ENCODE measurements around the gene MAN2C1.
"Not testable (repeated sequence)": the region's sequence is repeated elsewhere in the genome, so short reads cannot be mapped to it uniquely, and the experiment has no call there.

MAN2C1 gene

GRCh38 chr15:75338661-75339240, 29.7 kb downstream of the MAN2C1 start:
- Mint-ChIP-seq H3K27me3 (no peaks in the 10 kb centered on the region), H3K9me3 (no peaks in the 10 kb centered on the region), H3K4me1 (peaks cover 28% of the 10 kb centered on the region), H3K36me3 (peaks cover 18% of the 10 kb centered on the region), H3K4me3 (no peak overlapping the region), H3K27ac (no peak overlapping the region)
- no peak for ATAC-seq

- Mint-ChIP-seq H3K36me3 (peaks cover 10% of the 10 kb centered on the region), H3K4me3 (peak within 1 kb of the TSS; percentile 99), H3K9me3 (no peaks in the 10 kb centered on the region), H3K4me1 (peaks cover 28% of the 10 kb centered on the region), H3K27me3 (no peaks in the 10 kb centered on the region), H3K27ac (peak within 1 kb of the TSS; percentile 98)
- peak; percentile 75 for ATAC-seq
Measured at GRCh38 chr15:75335705-75336355, 32.6 kb downstream of the MAN2C1 start, which contains the start of gene COMMD4. Gene COMMD4, plus strand, starts transcription at chr15:75336063. Its CDS starts 27 bp downstream, at chr15:75336090.

- no peak for ATAC-seq
- Mint-ChIP-seq H3K36me3 (peaks cover 9% of the 10 kb centered on the region), H3K9me3 (no peaks in the 10 kb centered on the region), H3K27ac (peak overlapping the region; percentile 98), H3K4me3 (peak overlapping the region; percentile 99), H3K4me1 (peaks cover 28% of the 10 kb centered on the region), H3K27me3 (no peaks in the 10 kb centered on the region)
Measured at GRCh38 chr15:75335313-75335704, 33.1 kb downstream of the MAN2C1 start.

GRCh38 chr15:75333654-75334419, 34.6 kb downstream of the MAN2C1 start:
- not testable (repeated sequence) for H3K9me3 Mint-ChIP-seq, H3K36me3 Mint-ChIP-seq, H3K4me3 Mint-ChIP-seq, H3K27ac Mint-ChIP-seq, H3K27me3 Mint-ChIP-seq
- peaks cover 28% of the 10 kb centered on the region for H3K4me1 Mint-ChIP-seq
- ATAC-seq = peak; percentile 64

- H3K4me3 Mint-ChIP-seq, H3K27me3 Mint-ChIP-seq, ATAC-seq, H3K27ac Mint-ChIP-seq, H3K36me3 Mint-ChIP-seq, H3K9me3 Mint-ChIP-seq: not testable (repeated sequence)
- H3K4me1 Mint-ChIP-seq = peaks cover 21% of the 10 kb centered on the region
Measured at GRCh38 chr15:75332093-75332492, 36.3 kb downstream of the MAN2C1 start.

- Mint-ChIP-seq H3K4me3 (no peak overlapping the region), H3K36me3 (no peaks in the 10 kb centered on the region), H3K4me1 (no peaks in the 10 kb centered on the region), H3K27ac (no peak overlapping the region), H3K27me3 (peaks cover 9% of the 10 kb centered on the region), H3K9me3 (no peaks in the 10 kb centered on the region)
- no peak for ATAC-seq
Measured at GRCh38 chr15:75329571-75329970, 38.8 kb downstream of the MAN2C1 start.

- Mint-ChIP-seq H3K4me1 (no peaks in the 10 kb centered on the region), H3K27me3 (peaks cover 9% of the 10 kb centered on the region), H3K4me3 (no peak overlapping the region), H3K9me3 (no peaks in the 10 kb centered on the region), H3K36me3 (no peaks in the 10 kb centered on the region), H3K27ac (no peak overlapping the region)
- no peak for ATAC-seq
Measured at GRCh38 chr15:75328493-75329314, 39.7 kb downstream of the MAN2C1 start.

- no peaks in the 10 kb centered on the region for H3K9me3 Mint-ChIP-seq
- no peaks in the 10 kb centered on the region for H3K36me3 Mint-ChIP-seq
- H3K4me3 Mint-ChIP-seq = no peak overlapping the region
- no peaks in the 10 kb centered on the region for H3K4me1 Mint-ChIP-seq
- H3K27ac Mint-ChIP-seq = no peak overlapping the region
- no peak for ATAC-seq
- peaks cover 9% of the 10 kb centered on the region for H3K27me3 Mint-ChIP-seq
Measured at GRCh38 chr15:75327491-75327890, 40.9 kb downstream of the MAN2C1 start.

GRCh38 chr15:75327005-75327404, 41.4 kb downstream of the MAN2C1 start:
- H3K4me3 Mint-ChIP-seq = no peak overlapping the region
- H3K27me3 Mint-ChIP-seq = peaks cover 11% of the 10 kb centered on the region
- H3K36me3 Mint-ChIP-seq = no peaks in the 10 kb centered on the region
- H3K4me1 Mint-ChIP-seq = no peaks in the 10 kb centered on the region
- no peak overlapping the region for H3K27ac Mint-ChIP-seq
- ATAC-seq = no peak
- no peaks in the 10 kb centered on the region for H3K9me3 Mint-ChIP-seq

- H3K4me1 Mint-ChIP-seq = no peaks in the 10 kb centered on the region
- no peaks in the 10 kb centered on the region for H3K9me3 Mint-ChIP-seq
- H3K36me3 Mint-ChIP-seq = no peaks in the 10 kb centered on the region
- peaks cover 17% of the 10 kb centered on the region for H3K27me3 Mint-ChIP-seq
- ATAC-seq = no peak
- H3K4me3 Mint-ChIP-seq = no peak overlapping the region
- H3K27ac Mint-ChIP-seq = no peak overlapping the region
Measured at GRCh38 chr15:75325922-75326321, 42.5 kb downstream of the MAN2C1 start.

GRCh38 chr15:75321711-75322110, 46.7 kb downstream of the MAN2C1 start:
- Mint-ChIP-seq H3K9me3 (no peaks in the 10 kb centered on the region), H3K36me3 (no peaks in the 10 kb centered on the region), H3K4me1 (no peaks in the 10 kb centered on the region), H3K27me3 (peaks cover 8% of the 10 kb centered on the region), H3K4me3 (no peak overlapping the region), H3K27ac (no peak overlapping the region)
- no peak for ATAC-seq

GRCh38 chr15:75319231-75319897, 49.0 kb downstream of the MAN2C1 start:
- not testable (repeated sequence) for H3K27ac Mint-ChIP-seq, ATAC-seq, H3K4me3 Mint-ChIP-seq, H3K4me1 Mint-ChIP-seq, H3K27me3 Mint-ChIP-seq, H3K36me3 Mint-ChIP-seq, H3K9me3 Mint-ChIP-seq

- Mint-ChIP-seq H3K27ac (no peak overlapping the region), H3K36me3 (no peaks in the 10 kb centered on the region), H3K4me3 (no peak overlapping the region), H3K27me3 (peaks cover 15% of the 10 kb centered on the region), H3K9me3 (no peaks in the 10 kb centered on the region), H3K4me1 (no peaks in the 10 kb centered on the region)
- ATAC-seq = no peak
Measured at GRCh38 chr15:75314552-75315290, 53.7 kb downstream of the MAN2C1 start.

- Mint-ChIP-seq H3K9me3 (no peaks in the 10 kb centered on the region), H3K27ac (no peak overlapping the region), H3K27me3 (peaks cover 30% of the 10 kb centered on the region), H3K4me3 (no peak overlapping the region), H3K4me1 (no peaks in the 10 kb centered on the region), H3K36me3 (no peaks in the 10 kb centered on the region)
- ATAC-seq = no peak
Measured at GRCh38 chr15:75313116-75313845, 55.1 kb downstream of the MAN2C1 start.
